HCT116 (cell line): Measurements from ENCODE around the gene RELCH. TPM values are rescaled to one million over a fixed set of nuclear protein-coding genes. Genes with fewer than 3 reads are reported as not detected.

Experiments used
- ATAC-seq: fragments of 200-7000 bp; cut with Tn5 transposase; 2 replicates; pipeline ENCODE4 v1.9.1; 2020; ENCODE audit warnings: mild to moderate bottlenecking, moderate library complexity
- BruUV-seq: library from RNA; stranded (reverse); fragments of 400-500 nt; replicated peaks from 2 replicates; lab custom pipeline; 2021; lab: Mats Ljungman, UMichigan
- CTCF ChIA-PET: fragments of 300-600 bp; sonication (Branson Sonifier 250); formaldehyde crosslinking; loops from one replicate; lab custom pipeline; 2021; ENCODE audit warnings: antibody characterized with exemption; lab: Charles Lee
- POLR2A ChIA-PET: fragments of 300-600, 350-600 bp; sonication (Branson Sonifier 250); formaldehyde crosslinking; loops from one replicate; lab custom pipeline; 2021; ENCODE audit warnings: antibody characterized with exemption; lab: Charles Lee
- RAD21 ChIA-PET, 2 experiments: fragments of 300-600 bp; sonication (Branson Sonifier 250); formaldehyde crosslinking; loops; one replicate each; lab custom pipeline; 2023; ENCODE audit warnings: low total read pairs in 2 of 2; ENCODE audit not compliant: uncharacterized antibody in 2 of 2, unreplicated experiment in 2 of 2, low non-redundant PET in 1 of 2; lab: Charles Lee
- DNase-seq: peaks from one replicate; pipeline ENCODE4 v3.0.0-alpha.2; 2010; ENCODE audit warnings: low read depth, low spot score
- H2AFZ ChIP-seq: fragments of 200-600 bp; shearing (Covaris generic), sonication (generic); 2 replicates; pipeline ENCODE4 v1.6.1; 2017; ENCODE audit warnings: low read depth, mixed run types, mixed read lengths, antibody characterized with exemption, low read length; ENCODE audit not compliant: poor library complexity, severe bottlenecking
- H3K27ac ChIP-seq: 2 replicates; pipeline ENCODE4 v1.5.1; 2012; ENCODE audit warnings: low read depth, low read length
- H3K27me3 ChIP-seq: fragments of 200-600 bp; sonication (generic); 2 replicates; pipeline ENCODE4 v1.6.1; 2016; ENCODE audit warnings: mixed run types, low read length, mixed read lengths; ENCODE audit not compliant: insufficient read depth
- H3K36me3 ChIP-seq, 2 experiments: fragments of 200-500 bp in 1 of 2; fragments of 200-600 bp in 1 of 2; sonication (Bioruptor generic) in 1 of 2; sonication (generic) in 1 of 2; 2 replicates each; pipeline versions ENCODE4 v1.5.1 to v1.6.1; 2014 to 2016; ENCODE audit warnings: low read length in 2 of 2, inconsistent platforms in 1 of 2, mixed read lengths in 1 of 2, mixed run types in 1 of 2; ENCODE audit not compliant: insufficient read depth in 2 of 2, control insufficient read depth in 1 of 2
- H3K4me1 ChIP-seq, 2 experiments: fragments of 200-600 bp in 1 of 2; sonication (generic) in 1 of 2; 2 replicates each; pipeline versions ENCODE4 v1.5.1 to v1.6.1; 2012 to 2017; ENCODE audit warnings: low read length in 2 of 2, inconsistent platforms in 1 of 2, mild to moderate bottlenecking in 1 of 2, mixed read lengths in 1 of 2, mixed run types in 1 of 2, moderate library complexity in 1 of 2; ENCODE audit not compliant: insufficient read depth in 2 of 2, control insufficient read depth in 1 of 2
- H3K4me2 ChIP-seq: fragments of 200-600 bp; sonication (generic); 2 replicates; pipeline ENCODE4 v1.6.1; 2017; ENCODE audit warnings: mixed run types, low read length, mixed read lengths
- H3K4me3 ChIP-seq, 2 experiments: fragments of 200-600 bp in 1 of 2; sonication (generic) in 1 of 2; replicated peaks in 1 of 2; 2 replicates each; pipeline ENCODE4 v1.5.1; 2011 to 2016; ENCODE audit warnings: low read length in 2 of 2, control low read depth in 1 of 2, low read depth in 1 of 2, mild to moderate bottlenecking in 1 of 2, mixed read lengths in 1 of 2, mixed run types in 1 of 2
- H3K79me2 ChIP-seq: fragments of 200-600 bp; sonication (generic); 2 replicates; pipeline ENCODE4 v1.6.1; 2017; ENCODE audit warnings: mild to moderate bottlenecking, mixed run types, low read length, moderate library complexity, mixed read lengths; ENCODE audit not compliant: insufficient read depth
- H3K9ac ChIP-seq: fragments of 200-600 bp; sonication (generic); 2 replicates; pipeline ENCODE4 v1.6.1; 2016; ENCODE audit warnings: low read length, mixed read lengths
- H3K9me2 ChIP-seq: fragments of 200-600 bp; sonication (generic), shearing (Covaris generic); 2 replicates; pipeline ENCODE4 v1.6.1; 2017; ENCODE audit warnings: mixed run types, mild to moderate bottlenecking, moderate library complexity; ENCODE audit not compliant: insufficient read depth
- H3K9me3 ChIP-seq, 2 experiments: fragments of 200-500 bp in 1 of 2; fragments of 200-600 bp in 1 of 2; sonication (Bioruptor generic) in 1 of 2; sonication (generic) in 1 of 2; 2 replicates each; pipeline ENCODE4 v1.6.1; 2014 to 2017; ENCODE audit warnings: low read length in 2 of 2, mixed read lengths in 2 of 2, inconsistent platforms in 1 of 2, low read depth in 1 of 2, mild to moderate bottlenecking in 1 of 2, mixed run types in 1 of 2, moderate library complexity in 1 of 2; ENCODE audit not compliant: control insufficient read depth in 1 of 2, insufficient read depth in 1 of 2
- H4K20me1 ChIP-seq: fragments of 200-600 bp; sonication (generic), shearing (Covaris generic); 2 replicates; pipeline ENCODE4 v1.6.1; 2017; ENCODE audit warnings: mixed run types, mild to moderate bottlenecking, moderate library complexity; ENCODE audit not compliant: insufficient read depth
- ATF3 ChIP-seq: IDR thresholded peaks from 2 replicates; pipeline ENCODE4 v1.6.1; 2012
- CBX3 ChIP-seq: IDR thresholded peaks from 2 replicates; pipeline ENCODE4 v1.6.1; 2012; ENCODE audit warnings: low read depth
- CEBPB ChIP-seq: IDR thresholded peaks from 2 replicates; pipeline ENCODE4 v1.6.1; 2012; ENCODE audit warnings: low read depth
- CTCF ChIP-seq, 3 experiments: fragments of 200-600 bp in 1 of 3; sonication (generic) in 1 of 3; IDR thresholded peaks in 2 of 3; conservative IDR thresholded peaks in 1 of 3; 2 replicates each; pipeline ENCODE4 v1.5.1; 2012 to 2017; ENCODE audit warnings: low read depth in 2 of 3, low read length in 2 of 3, antibody characterized with exemption in 1 of 3, borderline replicate concordance in 1 of 3, control low read depth in 1 of 3, mild to moderate bottlenecking in 1 of 3, mixed read lengths in 1 of 3, mixed run types in 1 of 3, moderate library complexity in 1 of 3; ENCODE audit not compliant: insufficient read depth in 1 of 3
- EGR1 ChIP-seq: IDR thresholded peaks from 2 replicates; pipeline ENCODE4 v1.6.1; 2012; ENCODE audit warnings: low read depth
- ELF1 ChIP-seq: IDR thresholded peaks from 2 replicates; pipeline ENCODE4 v1.6.1; 2012; ENCODE audit warnings: low read depth, borderline replicate concordance
- EZH2phosphoT487 ChIP-seq: fragments of 200-600 bp; IDR thresholded peaks from 2 replicates; pipeline ENCODE4 v1.6.1; 2018; ENCODE audit warnings: antibody characterized with exemption, borderline replicate concordance
- MAX ChIP-seq: IDR thresholded peaks from 2 replicates; pipeline ENCODE4 v1.6.1; 2012
- POLR2A ChIP-seq: IDR thresholded peaks from 2 replicates; pipeline ENCODE4 v1.7.0; 2011; ENCODE audit warnings: borderline replicate concordance; ENCODE audit not compliant: insufficient read depth, insufficient read length; ENCODE audit errors: extremely low read depth
- POLR2AphosphoS5 ChIP-seq: IDR thresholded peaks from 2 replicates; pipeline ENCODE4 v1.6.1; 2011; ENCODE audit warnings: mild to moderate bottlenecking, low read depth, low read length, moderate library complexity
- RAD21 ChIP-seq: IDR thresholded peaks from 2 replicates; pipeline ENCODE4 v1.6.1; 2012; ENCODE audit warnings: low read depth, mild to moderate bottlenecking
- REST ChIP-seq: IDR thresholded peaks from 2 replicates; pipeline ENCODE4 v1.6.1; 2012; ENCODE audit warnings: low read depth
- SIN3A ChIP-seq: IDR thresholded peaks from 2 replicates; pipeline ENCODE4 v1.6.1; 2012; ENCODE audit warnings: low read depth
- SP1 ChIP-seq: IDR thresholded peaks from 2 replicates; pipeline ENCODE4 v1.6.1; 2012; ENCODE audit warnings: low read depth
- SRF ChIP-seq: IDR thresholded peaks from 2 replicates; pipeline ENCODE4 v1.6.1; 2012; ENCODE audit warnings: low read depth
- ZBTB33 ChIP-seq: IDR thresholded peaks from 2 replicates; pipeline ENCODE4 v1.6.1; 2011; ENCODE audit warnings: mild to moderate bottlenecking, low read length, moderate library complexity; ENCODE audit not compliant: insufficient replicate concordance; ENCODE audit errors: extremely low read depth
- ZFX ChIP-seq: fragments of 450-650 bp; IDR thresholded peaks from 2 replicates; pipeline ENCODE4 v1.6.1; 2017
- ZNF274 ChIP-seq: fragments of 200-500 bp; sonication (Bioruptor generic); IDR thresholded peaks from 2 replicates; pipeline ENCODE4 v1.6.1; 2014; ENCODE audit warnings: mild to moderate bottlenecking, low read depth, low read length, inconsistent platforms
- intact Hi-C: fragments of 100-400 bp; cut with micrococcal nuclease; formaldehyde crosslinking; loops from 2 replicates; pipeline ENCODE4 v1.10.0; 2022
- total RNA-seq: library from RNA; stranded (reverse); gene quantifications from one replicate; pipeline ENCODE4 v1.2.1, GENCODE V29; 2021; ENCODE audit not compliant: unreplicated experiment

Gene RELCH
- total RNA-seq, 1 experiment from 2014 or later, result 17.4 TPM

- BruUV-seq, result no TSS peak
- POLR2A ChIA-PET, result no interaction called here
Measured at GRCh38 chr18:62242955-62243354, 55.9 kb downstream of the RELCH start.

More at GRCh38 chr18:62242955-62243354, 55.9 kb downstream of the RELCH start:
- Histone ChIP-seq H3K4me2 (no peak overlapping the region), H4K20me1 (0 out of 2 replicates have a peak, but pooled peaks cover 4% of the 10 kb centered on the region), H2AFZ (no peak overlapping the region), H3K36me3 (peaks cover 0 to 5% of the 10 kb centered on the region in 2 experiments; a peak in 1 of 4 replicates), H3K79me2 (no peaks in the 10 kb centered on the region), H3K27ac (no peak overlapping the region), H3K4me3 (no peak overlapping the region), H3K4me1 (no peaks in the 10 kb centered on the region), H3K9me3 (no peaks in the 10 kb centered on the region), H3K9ac (no peak overlapping the region), H3K9me2 (no peaks in the 10 kb centered on the region), H3K27me3 (no peaks in the 10 kb centered on the region)
- ATAC-seq (no peak), DNase-seq (no peak)
- intact Hi-C loops, result no loop called here
- ChIA-PET CTCF (no interaction called here), RAD21 (no interaction called here)
- TF ChIP-seq ATF3 (no peak), SP1 (no peak), SIN3A (no peak), RAD21 (no peak), POLR2AphosphoS5 (no peak), SRF (no peak), POLR2A (no peak), CEBPB (no peak), REST (no peak), EZH2phosphoT487 (no peak), CTCF (IDR thresholded peaks at IDR 0.05 in 2 of 3, conservative IDR thresholded peaks at IDR 0.05 in 1 of 3; ENCODE audit: borderline replicate concordance in 1 of 3, insufficient read depth in 1 of 3, low read depth in 2 of 3, low read length in 2 of 3) (no peak), EGR1 (no peak), ZBTB33 (no peak), ELF1 (no peak), MAX (no peak), CBX3 (no peak), ZNF274 (no peak), ZFX (no peak)
